Left lung (tissue), 10 donors: ENCODE data around the gene CD300LB. TPM values are rescaled to one million over a fixed set of nuclear protein-coding genes. Genes with fewer than 3 reads are reported as not detected.

Source experiments
- ATAC-seq: fragments of 200-7000 bp; cut with Tn5 transposase; one replicate; pipeline ENCODE4 v1.9.1; 2020; ENCODE audit warnings: moderate library complexity
- DNase-seq, 4 donors: peaks; one replicate each; pipeline ENCODE4 v3.0.0-alpha.2; 2013 to 2020
- H3K27ac ChIP-seq, 2 donors: fragments of 200-600 bp; sonication (generic) in 1 of 2; one replicate each; pipeline versions ENCODE4 v1.5.0 to v1.8.0; 2020 to 2021
- H3K27me3 ChIP-seq, 2 donors: fragments of 200-600 bp; sonication (generic) in 1 of 2; one replicate each; pipeline versions ENCODE4 v1.5.0 to v1.8.0; 2020 to 2021
- H3K36me3 ChIP-seq, 2 donors: fragments of 200-600 bp; sonication (generic) in 1 of 2; one replicate each; pipeline versions ENCODE4 v1.5.0 to v1.8.0; 2020 to 2021
- H3K4me1 ChIP-seq, 2 donors: fragments of 200-600 bp; one replicate each; pipeline ENCODE4 v1.8.0; 2021
- H3K4me3 ChIP-seq, 2 donors: fragments of 200-600 bp; sonication (generic) in 1 of 2; one replicate each; pipeline versions ENCODE4 v1.5.0 to v1.8.0; 2020 to 2021; ENCODE audit warnings: mild to moderate bottlenecking in 1 of 2
- H3K9me3 ChIP-seq, 2 donors: fragments of 200-600 bp; sonication (generic) in 1 of 2; one replicate each; pipeline versions ENCODE4 v1.5.0 to v1.8.0; 2020 to 2021
- intact Hi-C, 2 donors: fragments of 100-400 bp; cut with DNase I; formaldehyde crosslinking; loops; one replicate each; pipeline versions ENCODE4 v1.11.2 to v1.14.2; 2022
- polyA plus RNA-seq, 6 donors: library from polyadenylated mRNA; unstranded; fragments of 120-200 nt; gene quantifications; one replicate each; pipeline ENCODE4 v1.2.1, GENCODE V29; 2013; ENCODE audit not compliant: insufficient read length in 6 of 6
- total RNA-seq, 2 donors: library from RNA; stranded (reverse); fragmentation: NEBNext Ultra II Directional; extraction: Animal tissue kit (Norgen Biotek cat#: 25700); gene quantifications; one replicate each; pipeline ENCODE4 v1.2.1, GENCODE V29; 2021
- TF ChIP-seq, protein P1 (sequence below), 2 donors: fragments of 200-600 bp; sonication (generic) in 1 of 2; IDR thresholded peaks; one replicate each; pipeline versions ENCODE4 v1.5.0 to v1.8.0; 2021; ENCODE audit warnings: antibody characterized with exemption in 2 of 2
- donor health status: DM: no; HTN: yes; CAD: no.
- donor health status: DM: no; HTN: no; CAD: no.

Gene CD300LB
- total and polyA plus RNA-seq, 8 donors, result 0.13 to 1.6 (median 0.29) TPM

DNA sequence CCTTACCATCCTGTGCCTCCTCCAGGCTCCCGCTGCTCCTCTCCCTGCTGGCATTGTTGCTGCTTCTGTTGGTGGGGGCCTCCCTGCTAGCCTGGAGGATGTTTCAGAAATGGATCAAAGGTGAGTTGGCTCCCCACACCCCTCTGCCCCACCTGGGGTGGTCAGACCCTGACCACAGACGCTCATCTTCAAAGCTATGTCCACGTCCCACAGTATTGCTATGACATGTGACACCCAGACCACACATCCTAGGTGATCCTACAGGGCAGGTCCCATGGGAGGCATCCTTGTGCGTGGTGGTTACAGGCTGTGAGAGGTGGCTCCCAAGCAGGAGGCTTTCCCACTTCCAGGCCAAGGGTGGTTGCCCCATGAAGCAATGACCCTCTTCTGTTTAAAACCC is 53.9 kb downstream of the CD300LB start:
- ATAC-seq, result no peak

DNA sequence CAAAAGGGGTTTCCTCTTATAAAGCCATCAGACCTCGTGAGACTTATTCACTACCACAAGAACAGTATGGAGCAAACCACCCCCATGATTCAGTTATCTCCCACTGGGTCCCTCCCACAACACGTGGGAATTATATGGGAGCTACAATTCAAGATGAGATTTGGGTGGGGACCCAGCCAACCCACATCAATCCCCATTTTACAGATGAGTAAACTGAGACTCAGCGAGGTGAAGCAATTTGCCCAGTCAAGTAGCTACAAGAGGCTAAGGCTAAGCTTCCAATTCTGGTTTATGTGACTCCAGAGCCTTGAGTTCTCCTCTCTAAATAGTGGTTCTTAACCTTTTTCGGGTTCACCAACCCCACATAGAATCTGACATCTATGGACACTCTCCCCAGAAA is 56.1 kb downstream of the CD300LB start:
- TF ChIP-seq, protein P1, sequence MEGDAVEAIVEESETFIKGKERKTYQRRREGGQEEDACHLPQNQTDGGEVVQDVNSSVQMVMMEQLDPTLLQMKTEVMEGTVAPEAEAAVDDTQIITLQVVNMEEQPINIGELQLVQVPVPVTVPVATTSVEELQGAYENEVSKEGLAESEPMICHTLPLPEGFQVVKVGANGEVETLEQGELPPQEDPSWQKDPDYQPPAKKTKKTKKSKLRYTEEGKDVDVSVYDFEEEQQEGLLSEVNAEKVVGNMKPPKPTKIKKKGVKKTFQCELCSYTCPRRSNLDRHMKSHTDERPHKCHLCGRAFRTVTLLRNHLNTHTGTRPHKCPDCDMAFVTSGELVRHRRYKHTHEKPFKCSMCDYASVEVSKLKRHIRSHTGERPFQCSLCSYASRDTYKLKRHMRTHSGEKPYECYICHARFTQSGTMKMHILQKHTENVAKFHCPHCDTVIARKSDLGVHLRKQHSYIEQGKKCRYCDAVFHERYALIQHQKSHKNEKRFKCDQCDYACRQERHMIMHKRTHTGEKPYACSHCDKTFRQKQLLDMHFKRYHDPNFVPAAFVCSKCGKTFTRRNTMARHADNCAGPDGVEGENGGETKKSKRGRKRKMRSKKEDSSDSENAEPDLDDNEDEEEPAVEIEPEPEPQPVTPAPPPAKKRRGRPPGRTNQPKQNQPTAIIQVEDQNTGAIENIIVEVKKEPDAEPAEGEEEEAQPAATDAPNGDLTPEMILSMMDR (IDR thresholded peaks at IDR 0.05), result no peak
- Histone ChIP-seq H3K4me1 (peaks cover 0 to 41% of the 10 kb centered on the region in 2 donors), H3K9me3 (peaks cover 0 to 9% of the 10 kb centered on the region in 2 donors), H3K36me3 (peaks cover 0 to 35% of the 10 kb centered on the region in 2 donors), H3K27me3 (peaks cover 0 to 28% of the 10 kb centered on the region in 2 donors), H3K27ac (no peak overlapping the region), H3K4me3 (no peak overlapping the region)
- DNase-seq, result no peak
- no peak for ATAC-seq
- intact Hi-C loops, result no loop called here

More for the DNA sequence above, 53.9 kb downstream of the CD300LB start:
- DNase-seq, result no peak
- peaks cover 0 to 35% of the 10 kb centered on the region in 2 donors for H3K4me1 ChIP-seq
- no peak overlapping the region for H3K4me3 ChIP-seq
- peak overlapping the region in 1 of 2 donors; percentile 81 for H3K27ac ChIP-seq
- peaks cover 0 to 9% of the 10 kb centered on the region in 2 donors for H3K9me3 ChIP-seq
- TF ChIP-seq, protein P1 (IDR thresholded peaks at IDR 0.05), result no peak
- intact Hi-C loops, result no loop called here
- H3K27me3 ChIP-seq, result peaks cover 0 to 32% of the 10 kb centered on the region in 2 donors
- peaks cover 0 to 57% of the 10 kb centered on the region in 2 donors for H3K36me3 ChIP-seq

DNA sequence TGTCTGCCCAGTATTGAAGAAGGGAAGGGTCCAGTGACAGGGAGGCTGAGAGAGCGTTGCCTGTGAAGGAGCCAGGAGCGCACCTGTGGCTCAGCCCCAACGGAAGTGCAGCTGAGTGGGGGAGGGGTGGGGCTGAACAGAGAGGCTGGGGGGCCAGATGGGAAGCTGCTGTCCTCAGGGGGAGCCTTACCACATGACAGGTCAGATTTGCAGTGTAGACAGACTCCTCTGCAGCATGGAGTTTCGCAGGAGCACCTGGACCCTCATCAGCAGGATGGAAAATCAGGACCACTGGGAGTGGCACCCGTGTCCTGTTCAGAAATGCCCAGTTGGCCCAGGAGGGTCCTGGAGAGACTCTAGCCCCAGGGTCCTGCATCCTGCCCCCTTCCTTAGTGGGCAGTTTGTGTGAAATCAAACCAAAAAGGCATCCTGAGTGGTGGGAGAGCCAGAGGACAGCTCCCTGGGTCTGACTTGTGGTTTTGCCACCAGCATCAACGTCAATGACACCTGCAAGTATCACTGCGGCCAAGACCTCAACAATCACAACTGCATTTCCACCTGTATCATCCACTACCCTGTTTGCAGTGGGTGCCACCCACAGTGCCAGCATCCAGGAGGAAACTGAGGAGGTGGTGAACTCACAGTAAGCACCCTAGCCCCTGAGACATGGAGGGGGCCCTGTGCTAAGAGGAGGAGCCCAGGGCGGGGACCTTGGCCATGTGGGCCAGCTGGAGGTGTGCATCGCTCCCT is 57.1 kb downstream of the CD300LB start:
- ATAC-seq, result no peak
- intact Hi-C loops, result no loop called here
- H3K27ac ChIP-seq, result no peak overlapping the region
- H3K36me3 ChIP-seq, result peaks cover 0 to 32% of the 10 kb centered on the region in 2 donors
- TF ChIP-seq, protein P1 (IDR thresholded peaks at IDR 0.05), result no peak
- H3K9me3 ChIP-seq, result peaks cover 0 to 9% of the 10 kb centered on the region in 2 donors
- peaks cover 0 to 32% of the 10 kb centered on the region in 2 donors for H3K27me3 ChIP-seq
- H3K4me3 ChIP-seq, result no peak overlapping the region
- no peak for DNase-seq
- H3K4me1 ChIP-seq, result peaks cover 0 to 41% of the 10 kb centered on the region in 2 donors

DNA sequence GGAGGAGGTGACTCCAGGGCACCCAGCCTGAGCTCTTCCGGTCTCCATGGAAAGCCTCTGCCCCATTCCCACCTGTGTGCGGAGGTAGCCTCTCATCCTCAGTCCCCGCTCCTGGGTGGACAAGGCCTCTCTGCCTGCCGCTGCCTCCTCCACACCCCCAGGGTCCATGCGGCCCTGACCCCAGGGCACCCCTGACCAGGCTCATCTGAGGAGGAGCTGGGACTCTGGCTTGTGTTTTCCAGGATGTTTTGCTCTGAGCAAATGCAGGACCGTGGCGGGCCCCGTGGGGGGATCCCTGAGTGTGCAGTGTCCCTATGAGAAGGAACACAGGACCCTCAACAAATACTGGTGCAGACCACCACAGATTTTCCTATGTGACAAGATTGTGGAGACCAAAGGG is 58.0 kb downstream of the CD300LB start:
- intact Hi-C loops, result no loop called here
- no peak for ATAC-seq

DNA sequence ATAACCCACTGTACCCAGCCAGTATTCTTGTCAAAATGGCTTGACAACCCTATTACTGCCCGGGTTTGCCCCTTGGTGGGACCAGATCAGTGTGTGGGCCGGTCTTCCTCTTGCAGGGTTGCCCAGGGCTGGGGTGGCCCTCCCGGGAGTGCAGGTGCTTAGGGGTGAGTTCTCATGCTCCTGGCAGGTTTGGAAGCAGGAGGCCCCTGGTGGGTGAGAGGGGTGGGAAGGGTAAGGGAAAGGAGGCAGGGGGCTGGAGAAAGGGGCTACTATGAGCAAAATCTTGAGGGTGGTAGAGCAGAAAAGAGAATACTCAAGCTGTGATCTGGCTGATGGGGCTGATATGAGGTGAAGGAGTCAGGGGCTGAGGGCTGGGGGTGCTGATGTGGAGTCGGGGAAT is 58.4 kb downstream of the CD300LB start:
- peaks cover 0 to 40% of the 10 kb centered on the region in 2 donors for H3K4me1 ChIP-seq
- H3K27me3 ChIP-seq, result peaks cover 0 to 42% of the 10 kb centered on the region in 2 donors
- TF ChIP-seq, protein P1 (IDR thresholded peaks at IDR 0.05), result no peak
- peak in 1 of 4 donors; percentile 43 for DNase-seq
- H3K36me3 ChIP-seq, result peaks cover 0 to 32% of the 10 kb centered on the region in 2 donors
- ATAC-seq, result no peak
- intact Hi-C loops, result no loop called here
- H3K9me3 ChIP-seq, result peaks cover 0 to 9% of the 10 kb centered on the region in 2 donors
- H3K4me3 ChIP-seq, result no peak overlapping the region
- no peak overlapping the region for H3K27ac ChIP-seq

More for the DNA sequence above, 58.0 kb downstream of the CD300LB start:
- peaks cover 0 to 9% of the 10 kb centered on the region in 2 donors for H3K9me3 ChIP-seq
- H3K4me3 ChIP-seq, result no peak overlapping the region
- H3K27me3 ChIP-seq, result peaks cover 0 to 38% of the 10 kb centered on the region in 2 donors
- DNase-seq, result peak in 1 of 4 donors; percentile 51
- TF ChIP-seq, protein P1 (IDR thresholded peaks at IDR 0.05), result no peak
- H3K36me3 ChIP-seq, result peaks cover 0 to 32% of the 10 kb centered on the region in 2 donors
- no peak overlapping the region for H3K27ac ChIP-seq
- H3K4me1 ChIP-seq, result peaks cover 0 to 40% of the 10 kb centered on the region in 2 donors
